COLO668 (cell line): Measurements from ENCODE around the gene LIMK2.

Experiments
- DNase-seq: peaks from one replicate; lab custom pipeline; 2025; ENCODE audit not compliant: unreplicated experiment; lab: John Stamatoyannopoulos, UW

The LIMK2 gene

DNA sequence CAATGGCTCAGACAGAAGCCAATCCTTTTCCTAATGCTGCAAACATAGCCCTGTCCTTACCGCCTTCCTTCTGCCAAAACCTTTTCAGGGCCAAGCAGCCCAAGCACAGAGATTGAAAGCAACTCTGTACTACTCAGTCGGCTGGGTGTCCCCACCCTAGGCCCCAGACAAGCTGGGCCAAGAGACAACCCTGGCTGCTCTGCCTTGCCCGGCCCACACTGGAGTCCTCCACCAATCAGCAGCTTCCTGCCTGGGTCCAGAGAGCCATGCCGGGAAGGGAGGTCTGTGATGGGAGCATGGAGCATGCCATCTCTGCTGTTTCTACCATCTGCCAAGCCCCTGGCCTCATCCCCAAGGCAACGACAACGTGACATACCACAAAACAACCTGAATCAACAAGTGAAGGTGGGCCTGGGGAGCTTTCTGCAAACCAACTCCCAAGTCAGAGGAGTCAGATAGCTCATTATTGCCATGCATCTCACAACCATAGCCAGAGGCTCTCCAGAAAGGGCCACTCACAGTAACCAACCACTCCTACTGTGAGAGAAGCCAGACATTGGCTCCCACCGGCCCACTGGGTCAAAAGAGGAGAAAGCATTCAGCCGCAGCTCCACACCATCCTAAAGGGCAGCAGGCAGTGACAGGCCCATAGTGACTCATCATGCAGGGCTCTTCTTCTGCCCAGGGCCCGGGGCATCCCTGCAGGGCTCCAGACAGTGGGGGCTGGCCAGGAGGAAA, 115.9 kb downstream of the LIMK2 start:
- DNase-seq = no peak

GRCh38 chr22:31328544-31328960, 116.5 kb downstream of the LIMK2 start:
- no peak for DNase-seq

DNA sequence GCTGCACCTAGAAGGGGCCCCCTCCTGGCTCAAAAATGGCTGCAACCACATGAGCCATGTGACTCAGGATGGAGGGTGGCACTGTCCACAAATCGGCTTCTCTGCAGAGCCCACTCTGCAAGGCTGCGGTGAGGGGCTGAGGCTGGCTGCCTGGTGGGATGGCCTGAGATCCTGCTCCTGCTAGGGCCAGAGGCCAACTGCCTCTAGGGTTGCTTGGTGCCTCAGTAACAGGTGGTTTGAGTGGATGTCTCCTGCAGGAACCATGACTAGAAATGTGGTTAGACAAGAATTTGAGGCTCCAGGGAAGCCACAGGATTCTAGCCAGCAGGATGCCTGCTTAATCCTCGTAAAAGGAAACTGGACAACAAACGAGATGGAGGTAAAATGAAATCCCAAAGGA, 116.9 kb downstream of the LIMK2 start:
- DNase-seq = no peak
